Central memory CD4-positive, alpha-beta T cell (primary cell): ENCODE measurements around the gene HDDC2.
A peak's percentile ranks its signal among the peaks of the same experiment; 100 is the strongest.

Experiments used
- DNase-seq: peaks from one replicate; pipeline ENCODE4 v3.0.0; 2022
- total RNA-seq, 3 experiments: gene quantifications; one replicate each; lab custom pipeline; 2026; lab: John Stamatoyannopoulos, UW

HDDC2 gene, protein sequence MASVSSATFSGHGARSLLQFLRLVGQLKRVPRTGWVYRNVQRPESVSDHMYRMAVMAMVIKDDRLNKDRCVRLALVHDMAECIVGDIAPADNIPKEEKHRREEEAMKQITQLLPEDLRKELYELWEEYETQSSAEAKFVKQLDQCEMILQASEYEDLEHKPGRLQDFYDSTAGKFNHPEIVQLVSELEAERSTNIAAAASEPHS
- total RNA-seq = 12.9 to 45.9 (median 21.8) reads per million in 3 experiments

DNA sequence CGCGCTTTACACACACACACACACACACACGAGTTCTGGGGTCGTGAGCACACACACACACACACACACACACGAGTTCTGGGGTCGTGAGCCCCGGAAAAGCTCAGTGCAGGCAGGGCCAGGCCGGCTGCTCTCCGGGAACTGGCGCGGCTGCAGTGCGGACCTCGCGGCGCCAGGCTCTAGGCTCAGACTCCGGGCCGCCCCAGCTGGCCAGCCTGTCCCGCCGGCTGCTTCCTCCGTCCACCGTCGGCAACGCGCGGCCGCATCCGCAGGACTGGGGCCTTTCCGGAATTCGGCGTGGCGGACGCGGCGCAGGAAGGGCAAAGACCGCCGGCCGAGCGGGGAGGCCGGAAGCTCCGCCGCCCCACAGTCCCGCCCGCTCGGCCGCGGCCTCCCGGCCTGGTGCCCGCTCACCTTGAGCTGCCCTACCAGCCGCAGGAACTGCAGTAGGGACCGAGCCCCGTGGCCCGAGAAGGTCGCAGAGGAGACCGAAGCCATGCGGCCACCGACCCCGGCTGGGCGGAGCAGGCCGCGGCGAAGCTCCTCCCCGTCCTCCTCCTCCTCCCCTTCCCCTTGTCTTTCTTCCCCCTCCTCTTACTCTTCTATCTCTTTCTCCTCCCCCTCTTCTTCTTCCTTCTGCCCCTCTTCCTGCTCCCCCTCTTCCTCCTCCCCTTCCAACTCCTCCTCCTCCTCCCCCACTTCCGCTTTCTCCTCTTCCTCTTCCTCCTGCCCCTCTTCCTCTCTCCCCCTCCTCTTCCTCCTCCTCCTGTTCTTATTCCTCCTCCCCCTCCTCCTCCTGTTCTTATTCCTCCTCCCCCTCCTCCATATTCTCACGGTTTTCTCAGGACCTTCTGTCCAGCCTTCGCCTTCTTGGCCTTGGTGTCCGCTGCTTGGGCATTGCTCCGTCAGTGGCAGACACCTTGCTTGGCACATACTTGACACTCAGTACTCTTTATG lies at the start of gene HDDC2:
Gene HDDC2, minus strand, starts transcription at position 533 of the 957 bp plus-strand sequence. Its CDS starts 35 bp downstream, at position 498.
- peak; percentile 31 for DNase-seq

DNA sequence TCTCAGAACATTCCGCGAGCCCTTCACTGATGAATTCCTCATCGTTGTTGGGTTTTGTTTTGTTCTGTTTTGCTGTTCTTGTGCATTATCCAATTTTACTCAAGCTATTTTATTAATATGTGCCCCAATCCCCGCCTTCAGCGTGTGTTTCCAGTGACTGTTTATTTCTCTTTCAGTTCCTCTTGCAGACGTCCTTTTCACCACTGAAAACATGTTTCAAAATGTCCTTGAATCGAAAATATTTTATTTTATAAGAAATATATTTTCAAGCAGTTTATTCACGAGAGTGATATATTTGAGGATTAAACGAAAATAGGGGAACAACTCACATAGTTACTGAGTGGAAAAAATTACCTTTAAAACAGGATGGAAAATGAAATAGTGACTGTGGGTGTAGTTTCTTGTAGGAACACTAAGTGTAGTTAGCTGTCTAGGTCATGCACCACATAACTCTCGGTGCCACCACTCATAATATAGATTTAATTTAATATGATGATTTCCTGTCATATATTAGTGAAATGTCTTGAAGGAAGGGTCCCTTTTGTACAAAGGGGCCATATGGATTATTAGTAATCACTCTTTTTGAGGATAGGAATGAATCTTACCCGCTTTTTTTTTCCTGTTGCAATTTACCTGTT lies 45.3 kb upstream of the HDDC2 start:
- no peak for DNase-seq

DNA sequence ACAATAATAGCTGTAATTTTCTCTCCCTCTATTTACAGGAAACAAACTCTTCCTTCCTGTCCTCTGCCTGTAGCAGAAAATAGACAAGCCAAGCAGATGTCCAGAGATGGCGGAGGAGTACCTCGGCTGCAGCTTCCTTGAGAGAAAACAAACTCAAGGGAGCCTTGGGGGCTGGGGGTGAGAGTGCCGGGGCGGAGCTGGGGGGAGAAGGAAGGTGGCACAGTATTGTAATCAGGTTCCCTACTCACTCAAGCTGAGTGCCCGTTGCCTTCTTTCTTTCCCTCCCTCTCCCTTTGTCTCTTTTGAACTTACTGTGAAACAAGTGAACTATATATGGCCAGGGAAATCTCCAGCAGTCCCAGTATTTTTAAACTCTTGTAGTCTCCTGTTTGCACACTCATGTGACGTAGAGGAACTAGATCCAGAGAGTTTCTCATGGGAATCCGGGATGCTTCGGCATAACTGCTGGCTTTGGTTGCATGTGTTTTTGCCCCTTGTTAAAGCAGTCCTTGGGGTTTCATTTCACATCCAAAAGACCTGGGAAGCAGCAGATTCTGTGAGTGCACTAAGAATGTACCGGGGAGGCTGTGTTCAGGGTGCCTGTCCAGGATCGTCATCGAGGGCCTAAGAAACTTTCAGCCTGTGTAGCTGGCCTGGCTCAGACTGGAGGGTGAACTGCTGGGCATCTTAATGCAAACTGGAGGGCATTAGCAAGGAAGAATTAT lies 44.6 kb upstream of the HDDC2 start:
- no peak for DNase-seq

DNA sequence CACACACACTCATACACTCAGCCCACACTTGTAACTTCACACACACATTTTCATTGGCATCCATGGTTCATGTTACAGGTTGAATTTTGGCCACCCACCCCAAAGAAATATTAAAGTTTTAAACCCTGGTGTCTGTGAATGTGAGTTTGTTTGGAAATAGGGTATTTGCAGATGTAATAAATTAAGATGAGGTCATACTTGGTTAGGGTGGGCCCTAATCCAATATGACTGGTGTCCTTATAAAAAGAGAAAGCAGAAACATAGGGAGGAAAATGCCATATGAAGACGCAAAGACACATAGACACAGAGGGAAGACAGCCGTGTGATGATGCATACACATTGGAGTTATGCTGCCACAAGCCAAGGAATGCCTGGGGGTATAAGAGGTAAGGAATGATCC lies 39.7 kb upstream of the HDDC2 start:
- DNase-seq = no peak

DNA sequence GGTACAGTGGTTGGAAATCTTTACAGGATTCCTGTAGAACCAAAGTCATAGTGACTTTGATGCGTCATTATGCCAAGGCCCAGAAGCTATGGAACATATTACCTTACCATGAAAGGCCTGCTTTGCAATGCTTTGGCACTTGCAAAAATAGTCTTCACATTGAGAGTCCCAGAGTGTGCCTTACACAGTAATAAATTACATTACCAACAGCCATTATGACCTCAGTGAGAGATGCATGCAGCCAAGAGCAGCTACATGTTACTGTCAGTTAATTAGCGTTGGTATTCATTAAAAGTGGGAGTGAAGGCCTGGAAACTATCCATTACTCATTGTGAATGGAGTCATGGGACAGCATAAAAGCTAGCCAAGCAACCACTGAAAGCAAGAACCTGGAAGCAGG lies 39.2 kb upstream of the HDDC2 start:
- no peak for DNase-seq

DNA sequence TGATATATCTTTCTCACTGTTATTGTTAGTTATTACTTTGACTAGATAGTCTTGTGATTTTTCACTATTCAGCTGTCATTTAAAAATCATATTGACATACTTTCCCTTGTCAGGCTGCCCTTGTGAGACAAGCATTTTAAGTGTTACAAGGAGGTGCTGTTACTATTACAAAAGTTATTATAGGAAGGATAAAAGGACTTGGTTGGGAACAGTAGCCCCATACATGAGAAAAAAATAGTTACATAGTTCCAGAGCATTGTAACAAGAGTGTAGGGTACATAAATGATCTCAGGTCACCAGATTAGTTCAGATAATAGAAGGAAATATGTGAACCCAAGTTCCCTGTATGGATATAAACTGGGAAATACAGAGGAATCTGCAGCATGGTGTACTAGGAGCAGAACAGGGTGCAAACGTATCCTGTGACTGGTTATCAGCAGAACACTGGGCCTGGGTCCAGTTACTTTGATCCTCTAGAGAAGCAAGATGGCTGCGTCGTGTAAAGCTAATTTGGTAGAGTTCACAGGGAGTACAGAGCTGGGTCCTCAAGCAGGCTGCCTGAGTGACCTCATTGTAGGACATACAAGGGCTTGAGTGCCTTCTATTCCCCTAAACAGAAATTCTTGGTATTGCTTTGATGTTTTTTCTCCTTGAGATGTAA lies 38.5 kb upstream of the HDDC2 start:
- no peak for DNase-seq

DNA sequence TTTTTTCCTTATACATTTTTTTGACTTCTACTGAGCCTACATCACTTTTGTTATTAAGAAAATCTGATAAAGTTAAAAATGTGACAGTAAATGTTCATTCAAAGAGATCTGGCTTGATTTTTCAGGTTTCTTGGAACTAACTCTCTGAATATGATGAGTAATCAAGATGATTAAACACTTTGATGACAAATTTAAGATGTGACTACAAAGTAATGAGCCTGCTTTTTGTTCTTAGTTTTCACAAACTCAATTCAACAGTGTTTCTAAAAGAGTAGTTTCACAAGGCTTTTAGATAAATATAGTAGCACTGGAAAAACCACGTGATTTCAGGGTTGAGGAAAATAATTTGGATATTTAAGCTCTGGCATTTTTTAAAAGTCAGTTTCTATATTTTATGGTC lies 37.9 kb upstream of the HDDC2 start:
- no peak for DNase-seq

DNA sequence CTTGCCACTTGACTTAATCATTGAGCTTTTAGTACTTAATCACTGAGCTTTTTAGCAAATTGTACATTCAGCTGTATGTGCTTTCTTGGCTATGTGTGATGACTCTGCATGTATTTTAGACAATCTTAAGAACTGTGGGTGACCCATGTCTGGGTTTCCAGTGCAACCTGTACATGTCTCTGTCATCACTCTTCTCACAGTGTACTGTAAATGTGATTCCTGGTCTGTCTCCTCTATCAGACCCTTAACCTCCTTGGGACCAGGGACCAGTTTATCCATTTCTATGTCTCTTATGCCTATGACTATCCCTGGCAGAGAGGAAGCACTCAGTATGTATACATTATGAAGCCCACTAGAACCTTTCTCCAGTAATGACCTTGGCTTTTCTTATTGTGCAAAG lies 36.6 kb upstream of the HDDC2 start:
- DNase-seq = no peak

DNA sequence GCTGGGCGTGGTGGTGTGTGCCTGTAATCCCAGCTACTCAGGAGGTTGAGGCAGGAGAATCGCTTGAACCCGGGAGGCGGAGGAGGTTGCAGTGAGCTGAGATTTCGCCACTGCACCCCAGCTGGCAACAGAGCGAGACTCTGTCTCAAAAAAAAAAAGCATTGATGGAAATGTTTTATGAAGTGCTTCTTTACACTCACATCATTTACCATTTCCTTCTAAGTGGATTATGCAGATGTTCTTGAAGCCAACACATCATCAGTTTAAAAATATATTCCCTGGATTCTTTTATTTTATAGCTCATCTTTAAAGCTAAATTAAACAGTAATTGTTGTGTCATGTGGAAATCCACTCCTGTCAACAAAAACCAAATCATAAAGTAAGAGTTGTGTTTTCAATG lies 35.9 kb upstream of the HDDC2 start:
- no peak for DNase-seq

DNA sequence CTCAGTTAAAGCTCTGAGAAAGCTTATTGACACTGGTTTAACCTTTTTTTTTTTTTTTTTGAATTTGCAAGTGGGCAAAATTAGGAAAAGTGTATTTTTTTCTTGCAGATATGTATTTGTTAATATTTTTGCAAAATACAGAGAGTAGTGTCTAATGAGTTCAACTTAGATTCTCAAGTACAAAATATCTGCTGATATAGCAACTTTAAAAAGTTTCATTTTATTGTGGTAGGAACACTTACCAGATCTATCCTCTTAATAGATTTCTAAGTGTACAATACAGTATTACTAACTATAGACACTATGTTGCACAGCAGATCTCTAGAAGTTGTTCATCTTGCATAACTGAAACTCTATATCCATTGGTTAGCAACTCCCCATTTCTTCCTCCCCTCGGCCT lies 30.9 kb upstream of the HDDC2 start:
- no peak for DNase-seq

DNA sequence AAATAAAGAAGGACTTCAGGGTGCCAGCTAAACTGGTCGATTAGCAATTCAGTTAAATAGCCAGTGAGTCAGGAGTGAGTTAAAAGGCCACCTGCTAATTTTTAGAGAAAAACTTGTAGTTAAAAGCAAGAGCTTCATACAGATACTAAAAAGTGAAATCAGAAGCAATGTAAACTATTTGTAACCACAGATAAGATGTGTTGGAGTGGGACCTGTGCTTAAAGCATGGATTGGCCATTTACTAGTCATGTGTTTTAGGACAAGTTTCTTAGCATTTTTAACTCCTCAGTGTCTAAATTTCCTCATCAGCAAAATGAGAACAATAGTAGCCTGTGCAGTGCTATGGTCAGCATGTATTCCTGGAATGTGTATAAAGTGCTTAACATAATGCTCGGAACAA lies 23.8 kb upstream of the HDDC2 start:
- DNase-seq = no peak

DNA sequence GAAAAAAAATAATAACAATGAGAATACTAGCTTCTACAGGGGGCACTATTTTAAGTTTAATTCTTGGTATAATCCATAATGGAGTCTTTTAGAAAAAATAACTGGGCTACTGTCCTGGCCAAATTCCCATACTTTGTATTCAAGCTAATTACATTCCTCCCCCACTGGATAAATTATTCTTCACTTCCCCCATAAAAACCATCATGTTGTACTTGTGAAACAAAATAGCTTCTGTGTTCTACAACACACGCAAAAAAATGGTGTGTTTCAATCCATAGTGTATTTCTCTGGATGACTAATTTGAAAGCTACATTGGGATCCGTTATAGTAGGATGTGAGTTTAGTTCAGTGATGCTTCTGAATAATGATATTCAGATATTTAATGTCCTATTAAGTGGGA lies 21.6 kb upstream of the HDDC2 start:
- DNase-seq = no peak

DNA sequence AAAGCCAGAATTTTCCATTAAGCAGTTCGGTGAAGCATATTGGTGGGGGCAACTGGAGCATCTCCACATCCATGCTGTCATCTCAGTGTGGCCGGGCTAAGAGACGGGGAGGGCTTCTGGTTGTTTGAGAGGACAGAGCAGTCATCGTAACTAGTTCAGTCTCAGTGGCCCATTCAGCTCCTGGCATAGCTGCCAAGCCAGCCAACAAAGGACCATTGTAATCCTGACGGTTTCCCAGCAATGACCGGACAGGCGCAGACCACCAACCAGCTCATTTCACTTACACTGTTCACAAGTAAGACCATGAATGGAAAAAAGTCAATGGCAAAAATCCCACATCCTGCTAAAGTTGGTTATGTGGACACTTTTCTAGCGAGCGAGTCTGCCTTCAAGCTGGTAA lies 14.9 kb upstream of the HDDC2 start:
- no peak for DNase-seq

DNA sequence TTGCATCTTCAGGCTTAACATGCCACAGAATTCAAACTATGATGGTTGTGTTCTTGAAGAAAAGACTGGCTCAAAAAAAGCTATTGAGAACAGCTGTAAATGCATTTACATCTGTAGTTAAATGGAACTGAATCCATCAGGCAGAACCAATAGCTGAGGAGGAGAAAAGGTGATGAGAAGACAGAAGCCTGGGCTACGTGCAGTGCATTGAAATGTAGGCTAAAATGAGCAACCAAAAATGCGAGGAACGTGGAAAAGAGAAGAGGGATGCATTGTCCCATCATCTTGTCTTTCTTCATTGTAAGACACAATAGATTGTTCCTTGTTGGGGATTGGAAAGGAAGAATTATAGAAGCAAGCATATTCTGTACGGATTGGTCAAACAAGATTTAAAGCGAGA lies 13.8 kb upstream of the HDDC2 start:
- no peak for DNase-seq

DNA sequence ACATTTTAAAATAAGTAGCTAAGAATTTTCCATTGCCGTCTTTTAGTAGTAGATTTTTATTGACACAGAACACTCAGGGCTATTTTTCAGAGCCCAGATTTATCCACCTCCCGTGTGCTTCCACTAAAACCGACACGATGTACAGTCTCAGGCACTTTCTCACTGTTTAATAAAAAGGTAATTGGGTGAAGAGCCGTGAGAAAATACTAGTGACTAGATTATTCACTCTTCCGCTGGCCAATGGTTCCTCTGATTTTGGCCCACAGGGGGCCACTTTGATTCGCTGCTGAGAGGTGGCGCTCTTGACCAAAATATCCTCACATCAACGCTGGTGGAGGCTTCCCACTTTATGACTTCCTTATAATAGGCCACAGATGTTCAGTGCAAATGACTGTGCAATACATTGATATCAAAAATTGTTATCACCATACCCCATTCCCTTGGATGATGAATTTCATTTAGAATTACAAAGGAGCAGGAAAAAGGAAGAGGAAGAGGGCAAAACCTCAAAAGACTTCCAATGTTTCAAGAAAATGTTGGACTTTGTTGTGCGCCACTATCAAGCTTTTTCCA lies 12.3 kb upstream of the HDDC2 start:
- DNase-seq = peak; percentile 7

DNA sequence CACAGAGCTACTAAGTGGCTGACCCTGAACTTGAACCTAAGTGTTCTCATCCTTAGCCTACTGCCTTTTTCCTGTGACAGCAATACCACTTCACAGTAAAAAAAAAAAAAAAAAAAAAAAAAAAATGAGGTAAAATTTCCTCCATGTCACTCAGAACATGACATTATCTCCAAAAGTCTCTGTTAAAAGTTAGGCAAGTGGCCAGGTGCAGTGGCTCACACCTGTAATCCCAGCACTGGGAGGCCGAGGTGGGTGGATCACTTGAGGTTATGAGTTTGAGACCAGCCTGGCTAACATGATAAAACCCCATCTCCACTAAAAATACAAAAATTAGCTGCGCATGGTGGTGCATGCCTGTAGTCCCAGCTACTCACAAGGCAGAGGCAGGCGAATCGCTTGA lies 11.2 kb upstream of the HDDC2 start:
- DNase-seq = no peak

DNA sequence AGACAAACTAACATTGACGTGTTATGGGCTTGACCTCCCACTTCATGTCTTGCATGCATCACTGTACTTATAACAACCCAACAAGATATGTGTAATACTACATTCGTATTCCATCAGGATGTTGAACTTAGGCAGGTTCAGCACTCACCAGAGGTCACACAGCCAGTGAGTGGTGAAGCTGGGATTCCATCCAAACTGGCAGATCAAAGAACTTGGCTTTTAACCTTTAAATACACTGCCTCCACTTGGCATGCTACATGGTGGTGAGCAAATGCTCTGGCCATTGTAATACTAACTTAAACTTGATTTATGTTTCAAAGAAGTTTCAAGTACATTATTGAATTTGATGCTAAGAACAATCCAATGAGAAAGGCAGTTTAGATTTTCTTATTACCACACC lies 10.7 kb upstream of the HDDC2 start:
- DNase-seq = no peak

DNA sequence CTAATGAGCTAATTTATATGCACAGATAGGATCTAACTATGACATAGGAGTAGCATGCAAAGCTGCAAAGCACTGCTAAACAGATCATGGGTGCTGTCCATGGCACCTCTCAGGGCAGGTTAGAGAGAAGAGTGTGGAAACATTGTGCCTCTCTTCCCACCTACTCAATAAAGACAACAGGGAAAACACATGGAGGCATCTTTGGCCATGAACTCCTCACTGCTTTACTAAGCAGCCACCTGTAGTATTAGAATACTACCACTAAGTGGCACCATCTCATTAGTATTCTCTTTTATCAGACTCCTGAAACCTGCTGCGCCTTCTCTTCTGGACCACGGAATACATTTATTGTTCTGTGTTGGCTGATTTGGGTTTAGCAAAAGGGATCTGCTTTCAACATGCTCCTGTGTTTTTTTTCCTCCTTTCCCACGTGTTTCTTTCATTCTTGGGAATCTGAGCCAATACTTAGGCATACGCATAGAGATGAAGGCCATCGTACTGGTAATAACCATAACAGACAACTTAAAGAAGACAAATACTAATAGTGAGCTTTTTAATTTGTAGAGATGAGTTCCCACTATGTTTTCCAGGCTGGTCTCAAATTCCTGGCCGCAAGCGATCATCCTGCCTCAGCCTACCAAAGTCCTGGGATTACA lies 9.4 kb upstream of the HDDC2 start:
- DNase-seq = peak; percentile 54

DNA sequence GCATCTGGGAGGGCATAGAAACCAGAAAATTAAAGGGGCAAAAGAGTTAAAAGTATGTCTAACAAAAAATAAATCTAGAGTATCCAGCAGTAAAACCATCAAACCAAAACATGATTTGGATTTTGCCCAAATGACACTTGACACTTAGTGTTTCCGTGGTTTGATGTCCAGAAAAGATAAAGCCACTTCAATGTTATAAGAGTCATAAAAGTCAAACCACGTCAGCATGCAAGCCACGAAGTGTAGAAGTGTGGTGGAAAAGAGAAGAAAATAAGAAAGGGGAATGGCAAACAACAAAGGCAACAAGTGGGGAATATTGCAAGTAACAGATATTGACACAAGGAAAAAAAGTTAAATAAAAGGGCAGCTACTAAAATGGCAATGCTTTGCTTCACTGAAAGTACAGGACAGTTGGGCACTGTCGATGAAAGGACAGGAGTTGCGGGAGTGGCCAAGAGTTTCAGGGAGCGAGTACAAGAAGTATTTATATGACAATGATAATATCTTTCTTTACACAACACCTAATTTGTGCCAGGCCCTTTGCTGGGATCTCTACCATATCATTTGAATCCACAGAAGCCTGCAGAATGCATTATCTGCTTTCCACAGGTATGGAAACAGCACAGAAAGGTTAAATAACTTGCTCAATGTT lies 6.3 kb upstream of the HDDC2 start:
- no peak for DNase-seq

DNA sequence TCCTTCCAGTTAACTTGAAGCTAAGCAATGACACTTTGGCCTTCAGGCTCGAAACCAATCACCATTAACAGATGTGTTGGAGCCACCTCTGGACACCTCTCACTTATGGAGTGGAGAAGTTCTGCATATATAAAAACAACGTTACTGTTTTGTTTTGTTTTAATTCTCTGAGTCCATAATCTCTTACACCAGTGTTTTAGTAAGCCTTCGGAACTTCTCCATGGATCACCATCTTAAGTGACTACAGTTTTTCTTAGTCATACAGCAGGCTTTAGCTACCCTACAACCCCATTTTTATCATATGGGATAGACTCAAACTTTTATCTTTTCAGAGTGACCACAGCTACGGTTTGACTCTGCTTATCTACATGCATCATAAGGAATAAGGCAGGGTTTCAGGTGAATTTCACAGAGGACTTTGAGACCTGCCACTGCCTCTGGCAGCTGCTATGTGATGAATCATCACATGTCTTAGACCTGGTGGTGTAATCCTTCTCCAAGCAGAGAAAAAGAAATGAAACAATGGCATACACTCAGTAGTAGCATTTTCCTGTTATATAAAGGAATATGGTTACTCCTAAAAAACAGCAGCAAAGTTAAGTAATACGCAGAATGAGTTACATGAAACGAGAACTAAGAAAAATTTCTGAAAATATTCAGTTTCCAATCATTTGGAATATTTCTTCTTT lies 5.5 kb upstream of the HDDC2 start:
- DNase-seq = no peak
